Osteocyte (in vitro differentiated cells): ENCODE results near the gene GNMT. TPM values are rescaled to one million over a fixed set of nuclear protein-coding genes. Genes with fewer than 3 reads are reported as not detected.

Experiments
- DNase-seq: peaks from one replicate; pipeline ENCODE4 v3.0.0; 2021; ENCODE audit warnings: mixed read lengths; ENCODE audit not compliant: unreplicated experiment; ENCODE audit errors: extremely low spot score
- H3K27ac Mint-ChIP-seq: one replicate; pipeline ENCODE4 v1.8.0; 2021; ENCODE audit warnings: mild to moderate bottlenecking, mixed read lengths; ENCODE audit not compliant: unreplicated experiment
- H3K27me3 Mint-ChIP-seq: one replicate; pipeline ENCODE4 v1.8.0; 2021; ENCODE audit warnings: mixed read lengths; ENCODE audit not compliant: unreplicated experiment
- H3K36me3 Mint-ChIP-seq: one replicate; pipeline ENCODE4 v1.8.0; 2021; ENCODE audit warnings: mixed read lengths; ENCODE audit not compliant: unreplicated experiment
- H3K4me1 Mint-ChIP-seq: one replicate; pipeline ENCODE4 v1.8.0; 2021; ENCODE audit warnings: mixed read lengths; ENCODE audit not compliant: unreplicated experiment
- H3K4me3 Mint-ChIP-seq: one replicate; pipeline ENCODE4 v1.8.0; 2021; ENCODE audit warnings: mild to moderate bottlenecking, moderate library complexity, mixed read lengths; ENCODE audit not compliant: unreplicated experiment
- H3K9me3 Mint-ChIP-seq: one replicate; pipeline ENCODE4 v1.8.0; 2021; ENCODE audit warnings: mixed read lengths; ENCODE audit not compliant: unreplicated experiment
- CTCF ChIP-seq: fragments of 200-600 bp; sonication (generic); IDR thresholded peaks from 2 replicates; pipeline ENCODE4 v1.5.0; 2021; ENCODE audit warnings: antibody characterized with exemption, mild to moderate bottlenecking, moderate library complexity
- total RNA-seq: library from RNA; stranded (reverse); gene quantifications from 2 replicates; pipeline ENCODE4 v1.2.1, GENCODE V29; 2021

Gene GNMT
- total RNA-seq, 1 donor from 2014 or later: 0.97 TPM

DNA sequence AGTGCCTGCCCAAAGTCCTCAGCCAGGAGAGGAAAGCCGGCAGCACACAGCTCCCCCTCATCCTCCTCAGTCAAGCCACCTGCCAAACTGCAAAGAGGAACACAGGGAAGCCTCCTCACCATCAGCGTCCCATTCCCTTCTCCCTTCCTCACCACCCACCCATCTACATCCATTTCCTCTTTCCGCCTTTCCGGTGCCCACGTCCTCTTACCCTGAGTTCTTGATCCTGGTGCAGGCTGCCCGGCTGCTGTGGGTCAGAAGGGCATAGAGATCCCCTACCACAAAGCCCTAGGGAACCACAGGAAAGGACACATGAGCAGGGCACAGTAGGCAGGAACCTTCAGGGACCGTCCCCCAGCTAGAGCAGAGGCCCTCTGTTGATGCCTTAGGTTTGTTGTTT, 6.0 kb downstream of the GNMT start:
- no peak for TF ChIP-seq CTCF
- no peak overlapping the region for H3K4me3 Mint-ChIP-seq

GRCh38 chr6:42967228-42967627, 6.7 kb downstream of the GNMT start:
- Mint-ChIP-seq H3K9me3 (no peaks in the 10 kb centered on the region), H3K4me3 (no peak overlapping the region), H3K36me3 (peaks cover 24% of the 10 kb centered on the region), H3K27ac (no peak overlapping the region), H3K27me3 (no peaks in the 10 kb centered on the region), H3K4me1 (no peaks in the 10 kb centered on the region)
- no peak for TF ChIP-seq CTCF
- DNase-seq: no peak

More for the DNA sequence above, 6.0 kb downstream of the GNMT start:
- Mint-ChIP-seq H3K9me3 (no peaks in the 10 kb centered on the region), H3K27ac (no peak overlapping the region), H3K27me3 (no peaks in the 10 kb centered on the region), H3K36me3 (peaks cover 23% of the 10 kb centered on the region), H3K4me1 (no peaks in the 10 kb centered on the region)
- no peak for DNase-seq

DNA sequence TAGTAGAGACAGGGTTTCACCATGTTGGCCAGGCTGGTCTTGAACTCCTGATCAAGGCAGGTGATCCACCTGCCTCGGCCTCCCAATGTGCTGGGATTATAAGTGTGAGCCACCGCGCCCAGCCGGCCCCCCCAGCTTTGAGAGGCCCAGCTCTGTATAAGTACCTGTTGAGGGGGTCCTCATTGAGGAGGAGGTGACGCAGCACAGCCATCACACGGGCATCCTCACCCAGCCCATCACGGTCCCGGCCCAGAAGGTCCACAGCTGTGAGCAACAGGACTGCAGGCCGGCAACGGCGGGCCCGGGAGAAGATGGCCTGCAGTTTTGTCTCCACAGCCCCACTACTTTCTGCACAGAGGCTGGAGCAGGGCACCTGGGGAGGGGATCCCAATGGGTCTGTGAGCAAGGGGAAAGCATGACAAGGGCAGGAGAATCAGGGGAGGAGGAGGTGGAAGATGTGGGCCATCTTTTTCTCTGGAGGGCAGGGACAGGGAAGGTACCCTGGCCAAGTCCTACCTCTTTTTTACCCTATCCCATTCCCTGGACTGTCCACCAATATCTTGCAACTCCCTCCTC, 7.7 kb downstream of the GNMT start:
- no peak for DNase-seq
- no peaks in the 10 kb centered on the region for H3K27me3 Mint-ChIP-seq
- no peaks in the 10 kb centered on the region for H3K4me1 Mint-ChIP-seq
- no peaks in the 10 kb centered on the region for H3K9me3 Mint-ChIP-seq
- no peak for TF ChIP-seq CTCF
- H3K27ac Mint-ChIP-seq: no peak overlapping the region
- no peak overlapping the region for H3K4me3 Mint-ChIP-seq
- peaks cover 18% of the 10 kb centered on the region for H3K36me3 Mint-ChIP-seq

DNA sequence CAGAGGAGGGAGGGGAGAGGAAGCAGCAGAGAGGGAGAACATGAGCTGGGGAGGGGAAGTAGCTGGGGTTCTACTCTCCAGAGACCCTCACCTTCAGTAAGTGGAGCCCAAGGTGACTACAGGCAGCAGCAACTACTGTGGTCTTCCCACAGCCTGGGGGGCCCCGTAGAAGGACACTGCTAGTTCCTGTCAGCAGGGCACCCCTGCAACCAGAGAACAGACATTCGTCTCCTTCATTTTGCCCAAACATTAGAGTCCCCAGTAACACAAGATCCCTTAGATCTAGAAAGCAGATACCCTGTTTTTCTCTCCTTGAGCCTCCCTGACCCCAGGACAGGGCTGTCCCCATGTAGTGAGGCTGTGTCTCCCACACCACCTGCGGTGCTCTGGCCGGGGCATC, 8.2 kb downstream of the GNMT start:
- TF ChIP-seq CTCF: no peak
- Mint-ChIP-seq H3K9me3 (no peaks in the 10 kb centered on the region), H3K4me1 (no peaks in the 10 kb centered on the region)

GRCh38 chr6:42969431-42969830, 8.9 kb downstream of the GNMT start:
- no peak overlapping the region for H3K27ac Mint-ChIP-seq
- H3K4me1 Mint-ChIP-seq: no peaks in the 10 kb centered on the region
- peaks cover 17% of the 10 kb centered on the region for H3K36me3 Mint-ChIP-seq
- no peak overlapping the region for H3K4me3 Mint-ChIP-seq
- no peak for DNase-seq
- no peaks in the 10 kb centered on the region for H3K27me3 Mint-ChIP-seq
- no peak for TF ChIP-seq CTCF
- no peaks in the 10 kb centered on the region for H3K9me3 Mint-ChIP-seq

More for the DNA sequence above, 8.2 kb downstream of the GNMT start:
- Mint-ChIP-seq H3K4me3 (no peak overlapping the region), H3K27me3 (no peaks in the 10 kb centered on the region), H3K27ac (no peak overlapping the region), H3K36me3 (peaks cover 18% of the 10 kb centered on the region)
- DNase-seq: no peak
